Nephron (organoid): Measurements from ENCODE around the gene INHBC.

Experiments
- H3K27ac Mint-ChIP-seq, 3 experiments: 2 replicates each; pipeline ENCODE4 v1.8.0; 2020; ENCODE audit warnings: mixed read lengths in 3 of 3, mild to moderate bottlenecking in 2 of 3, moderate library complexity in 1 of 3
- H3K27me3 Mint-ChIP-seq: 2 replicates; pipeline ENCODE4 v1.8.0; 2021; ENCODE audit warnings: low read depth, mild to moderate bottlenecking, moderate library complexity, mixed read lengths
- H3K36me3 Mint-ChIP-seq: 2 replicates; pipeline ENCODE4 v1.8.0; 2020; ENCODE audit warnings: low read depth, mixed read lengths
- H3K4me1 Mint-ChIP-seq: 2 replicates; pipeline ENCODE4 v1.8.0; 2020; ENCODE audit warnings: mixed read lengths
- H3K4me3 Mint-ChIP-seq, 3 experiments: 2 replicates each; pipeline ENCODE4 v1.8.0; 2020; ENCODE audit warnings: mild to moderate bottlenecking in 3 of 3, mixed read lengths in 3 of 3, moderate library complexity in 2 of 3
- H3K9me3 Mint-ChIP-seq: 2 replicates; pipeline ENCODE4 v1.8.0; 2020; ENCODE audit warnings: mixed read lengths
- TF ChIP-seq, protein P1 (sequence below), 3 experiments: fragments of 200-600 bp; sonication (generic); IDR thresholded peaks; one replicate each; pipeline ENCODE4 v1.5.0; 2021; ENCODE audit warnings: antibody characterized with exemption in 3 of 3; ENCODE audit not compliant: unreplicated experiment in 3 of 3

The INHBC gene

GRCh38 chr12:57485695-57486094, 51.1 kb downstream of the INHBC start:
- Mint-ChIP-seq H3K4me1 (peaks cover 14% of the 10 kb centered on the region), H3K9me3 (no peaks in the 10 kb centered on the region), H3K4me3 (peak overlapping the region in 1 of 3 experiments; percentile 24), H3K27ac (no peak overlapping the region), H3K27me3 (peaks cover 12% of the 10 kb centered on the region), H3K36me3 (peaks cover 21% of the 10 kb centered on the region)
- TF ChIP-seq, protein P1, sequence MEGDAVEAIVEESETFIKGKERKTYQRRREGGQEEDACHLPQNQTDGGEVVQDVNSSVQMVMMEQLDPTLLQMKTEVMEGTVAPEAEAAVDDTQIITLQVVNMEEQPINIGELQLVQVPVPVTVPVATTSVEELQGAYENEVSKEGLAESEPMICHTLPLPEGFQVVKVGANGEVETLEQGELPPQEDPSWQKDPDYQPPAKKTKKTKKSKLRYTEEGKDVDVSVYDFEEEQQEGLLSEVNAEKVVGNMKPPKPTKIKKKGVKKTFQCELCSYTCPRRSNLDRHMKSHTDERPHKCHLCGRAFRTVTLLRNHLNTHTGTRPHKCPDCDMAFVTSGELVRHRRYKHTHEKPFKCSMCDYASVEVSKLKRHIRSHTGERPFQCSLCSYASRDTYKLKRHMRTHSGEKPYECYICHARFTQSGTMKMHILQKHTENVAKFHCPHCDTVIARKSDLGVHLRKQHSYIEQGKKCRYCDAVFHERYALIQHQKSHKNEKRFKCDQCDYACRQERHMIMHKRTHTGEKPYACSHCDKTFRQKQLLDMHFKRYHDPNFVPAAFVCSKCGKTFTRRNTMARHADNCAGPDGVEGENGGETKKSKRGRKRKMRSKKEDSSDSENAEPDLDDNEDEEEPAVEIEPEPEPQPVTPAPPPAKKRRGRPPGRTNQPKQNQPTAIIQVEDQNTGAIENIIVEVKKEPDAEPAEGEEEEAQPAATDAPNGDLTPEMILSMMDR (IDR thresholded peaks at IDR 0.05; ENCODE audit: unreplicated experiment in 3 of 3), result no peak

DNA sequence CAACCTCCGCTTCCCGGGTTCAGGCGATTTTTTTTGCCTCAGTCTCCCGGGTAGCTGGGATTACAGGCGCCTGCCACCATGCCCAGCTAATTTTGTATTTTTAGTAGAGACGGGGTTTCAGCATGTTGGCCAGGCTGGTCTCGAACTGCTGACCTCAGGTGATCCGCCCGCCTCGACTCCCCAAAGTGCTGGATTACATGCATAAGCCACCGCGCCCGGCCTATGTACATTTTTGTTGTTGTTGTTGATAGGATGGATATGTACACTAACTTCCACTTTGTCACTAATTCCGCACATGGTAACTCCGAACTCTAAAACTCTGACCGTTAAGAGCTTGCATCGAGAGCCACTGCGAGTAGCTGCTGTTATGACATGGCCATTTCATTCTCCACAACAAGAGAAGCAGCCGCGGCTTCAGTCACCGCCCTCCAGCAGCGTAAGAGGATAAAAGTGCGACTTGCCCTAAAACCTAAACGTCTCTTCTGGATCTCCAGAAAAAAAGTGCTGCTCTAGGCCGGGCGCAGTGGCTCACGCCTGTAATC, 52.5 kb downstream of the INHBC start:
- H3K4me1 Mint-ChIP-seq, result peaks cover 19% of the 10 kb centered on the region
- no peaks in the 10 kb centered on the region for H3K9me3 Mint-ChIP-seq
- H3K36me3 Mint-ChIP-seq, result peaks cover 32% of the 10 kb centered on the region
- TF ChIP-seq, protein P1 (IDR thresholded peaks at IDR 0.05; ENCODE audit: unreplicated experiment in 3 of 3), result no peak
- peak overlapping the region; percentile 92 to 99 (median 98) for H3K4me3 Mint-ChIP-seq
- H3K27ac Mint-ChIP-seq, result no peak overlapping the region
- H3K27me3 Mint-ChIP-seq, result no peaks in the 10 kb centered on the region

DNA sequence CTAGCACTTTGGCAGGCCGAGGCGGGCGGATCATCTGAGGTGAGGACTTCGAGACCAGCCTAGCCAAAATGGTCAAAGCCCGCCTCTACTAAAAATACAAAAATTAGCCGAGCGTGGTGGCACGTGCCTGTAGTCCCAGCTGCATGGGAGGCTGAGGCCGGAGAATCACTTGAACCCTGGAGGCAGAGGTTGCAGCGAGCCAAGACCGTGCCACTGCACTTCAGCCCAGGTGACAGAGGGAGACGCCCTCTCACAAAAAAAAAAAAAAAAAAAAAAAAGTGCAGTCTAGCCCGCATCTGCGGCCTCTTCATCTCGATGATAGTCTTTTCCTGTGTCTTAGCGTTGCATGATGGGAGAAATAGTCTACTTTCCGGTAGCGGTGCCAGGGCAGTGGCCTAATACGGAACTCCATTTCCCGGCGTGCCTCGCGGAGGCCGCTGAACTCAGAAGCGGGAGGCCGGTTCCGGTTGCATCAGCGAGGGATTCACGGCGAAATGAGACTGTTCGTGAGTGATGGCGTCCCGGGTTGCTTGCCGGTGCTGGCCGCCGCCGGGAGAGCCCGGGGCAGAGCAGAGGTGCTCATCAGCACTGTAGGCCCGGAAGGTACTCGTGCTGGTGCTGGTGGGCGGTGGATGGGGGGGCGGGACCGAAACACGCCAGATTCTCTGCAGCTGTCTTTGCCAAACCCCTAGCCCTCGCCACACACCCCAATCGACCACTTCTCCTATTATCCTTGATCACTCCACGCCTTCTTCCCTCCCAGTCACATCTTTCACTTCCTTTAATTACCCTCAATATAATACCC, 53.2 kb downstream of the INHBC start, which contains the start of gene MARS1:
Gene MARS1 (plus strand): TSS at position 472 of the 805 bp plus-strand sequence. CDS start 23 bp downstream, at position 495.
- no peaks in the 10 kb centered on the region for H3K9me3 Mint-ChIP-seq
- TF ChIP-seq, protein P1 (IDR thresholded peaks at IDR 0.05; ENCODE audit: unreplicated experiment in 3 of 3), result no peak
- H3K36me3 Mint-ChIP-seq, result peaks cover 39% of the 10 kb centered on the region
- peaks cover 19% of the 10 kb centered on the region for H3K4me1 Mint-ChIP-seq
- peak within 1 kb of the TSS; percentile 92 to 99 (median 98) for H3K4me3 Mint-ChIP-seq
- H3K27me3 Mint-ChIP-seq, result no peaks in the 10 kb centered on the region
- H3K27ac Mint-ChIP-seq, result peak within 1 kb of the TSS; percentile 30 to 93 (median 86)

- Mint-ChIP-seq H3K9me3 (no peaks in the 10 kb centered on the region), H3K27me3 (no peaks in the 10 kb centered on the region), H3K27ac (peak overlapping the region; percentile 30 to 93 (median 86)), H3K4me1 (peaks cover 19% of the 10 kb centered on the region), H3K4me3 (peak overlapping the region; percentile 92 to 99 (median 98)), H3K36me3 (peaks cover 42% of the 10 kb centered on the region)
- TF ChIP-seq, protein P1 (IDR thresholded peaks at IDR 0.05; ENCODE audit: unreplicated experiment in 3 of 3), result no peak
Observed at GRCh38 chr12:57488402-57489156, 54.0 kb downstream of the INHBC start.

DNA sequence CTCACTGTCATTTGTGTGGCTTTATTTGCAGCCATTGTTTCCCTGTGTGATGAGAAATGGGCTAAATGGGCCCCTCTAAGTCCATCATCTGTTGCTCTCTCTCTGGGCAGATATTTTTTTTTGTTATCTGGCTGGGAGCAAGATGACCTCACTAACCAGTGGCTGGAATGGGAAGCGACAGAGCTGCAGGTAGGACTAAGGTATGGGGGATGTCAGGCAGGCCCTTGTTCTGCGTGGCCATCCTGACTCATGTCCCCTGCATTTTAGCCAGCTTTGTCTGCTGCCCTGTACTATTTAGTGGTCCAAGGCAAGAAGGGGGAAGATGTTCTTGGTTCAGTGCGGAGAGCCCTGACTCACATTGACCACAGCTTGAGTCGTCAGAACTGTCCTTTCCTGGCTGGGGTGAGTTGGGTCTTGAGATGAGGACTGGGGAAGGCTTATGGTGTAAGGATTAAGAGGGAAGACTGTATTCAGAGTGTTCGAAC, 54.6 kb downstream of the INHBC start:
- Mint-ChIP-seq H3K36me3 (peaks cover 42% of the 10 kb centered on the region), H3K27me3 (no peaks in the 10 kb centered on the region), H3K27ac (peak overlapping the region in 2 of 3 experiments; percentile 86 to 93), H3K4me1 (peaks cover 19% of the 10 kb centered on the region), H3K9me3 (no peaks in the 10 kb centered on the region), H3K4me3 (peak overlapping the region; percentile 92 to 99 (median 98))
- TF ChIP-seq, protein P1 (IDR thresholded peaks at IDR 0.05; ENCODE audit: unreplicated experiment in 3 of 3), result no peak
